K562 (cell line): ENCODE data around the gene EPHB1. TPM values are rescaled to one million over a fixed set of nuclear protein-coding genes. Genes with fewer than 3 reads are reported as not detected.

Experiments
- ATAC-seq: fragments of 200-7000 bp; cut with Tn5 transposase; 3 replicates; pipeline ENCODE4 v1.9.1; 2020; ENCODE audit warnings: moderate library complexity
- BruUV-seq: library from RNA; stranded (reverse); fragments of 400-500 nt; replicated peaks from 2 replicates; lab custom pipeline; 2021; lab: Mats Ljungman, UMichigan
- CTCF ChIA-PET: fragments of 300-600 bp; formaldehyde crosslinking; extraction: SDS; loops from one replicate; lab custom pipeline; 2021; ENCODE audit warnings: low intra/inter-chr PET ratio; lab: Yijun Ruan, JAX
- POLR2A ChIA-PET: fragments of 300-600, 350-650 bp; sonication (Branson Sonifier 250); formaldehyde crosslinking; extraction: SDS; loops from one replicate; lab custom pipeline; 2021; ENCODE audit warnings: antibody characterized with exemption, inconsistent platforms; lab: Yijun Ruan, JAX
- DNase-seq, 4 experiments: peaks; one replicate each; pipeline versions ENCODE4 v3.0.0 to v3.0.0-alpha.2; 2011 to 2018; ENCODE audit warnings: low spot score in 3 of 4, mixed read lengths in 3 of 4; ENCODE audit errors: extremely low read depth in 1 of 4
- FAIRE-seq: peaks from 2 replicates; lab custom pipeline; 2011; peaks lifted over from hg19 to GRCh38; lab: Jason Lieb, UNC
- H2AFZ ChIP-seq: 2 replicates; pipeline ENCODE4 v1.6.0; 2011; ENCODE audit warnings: low read depth, low read length, control low read depth, inconsistent platforms
- H3K27ac ChIP-seq: fragments of 200-600 bp; 3 replicates; pipeline ENCODE4 v1.8.0; 2011; ENCODE audit warnings: low read depth, mild to moderate bottlenecking, control low read depth, inconsistent platforms, low read length, moderate library complexity, mixed read lengths; ENCODE audit errors: extremely low read depth
- H3K27me3 ChIP-seq, 2 experiments: fragments of 300-600 bp in 1 of 2; 2 replicates in 1 of 2; 3 replicates in 1 of 2; pipeline versions ENCODE4 v1.6.0 to v1.8.0; 2011; ENCODE audit warnings: inconsistent platforms in 2 of 2, low read length in 2 of 2, mild to moderate bottlenecking in 1 of 2, mixed read lengths in 1 of 2, moderate library complexity in 1 of 2; ENCODE audit not compliant: control insufficient read depth in 2 of 2, insufficient read depth in 2 of 2
- H3K36me3 ChIP-seq: fragments of 300-600 bp; 3 replicates; pipeline ENCODE4 v1.8.0; 2011; ENCODE audit warnings: mild to moderate bottlenecking, low read length, inconsistent platforms; ENCODE audit not compliant: control insufficient read depth, insufficient read depth
- H3K4me1 ChIP-seq, 2 experiments: fragments of 200-600 bp in 1 of 2; replicated peaks in 1 of 2; 2 replicates in 1 of 2; 3 replicates in 1 of 2; pipeline versions ENCODE4 v1.5.1 to v1.8.0; 2011; ENCODE audit warnings: inconsistent platforms in 2 of 2, low read length in 2 of 2, mild to moderate bottlenecking in 1 of 2, mixed read lengths in 1 of 2, moderate library complexity in 1 of 2; ENCODE audit not compliant: control insufficient read depth in 2 of 2, insufficient read depth in 2 of 2
- H3K4me2 ChIP-seq: 2 replicates; pipeline ENCODE4 v1.6.1; 2011; ENCODE audit warnings: low read length, control low read depth, inconsistent platforms, mixed read lengths; ENCODE audit not compliant: insufficient read depth
- H3K4me3 ChIP-seq: fragments of 200-600 bp; sonication (generic), shearing (Covaris generic); 2 replicates; pipeline ENCODE4 v1.5.1; 2016; ENCODE audit warnings: control low read depth, inconsistent platforms
- H3K79me2 ChIP-seq: fragments of 200-600 bp; 3 replicates; pipeline ENCODE4 v1.8.0; 2011; ENCODE audit warnings: low read length, inconsistent platforms; ENCODE audit not compliant: control insufficient read depth, insufficient read depth
- H3K9ac ChIP-seq, 2 experiments: 2 replicates each; pipeline versions ENCODE4 v1.6.0 to v1.6.1; 2011; ENCODE audit warnings: low read depth in 2 of 2, low read length in 2 of 2, control low read depth in 1 of 2, inconsistent platforms in 1 of 2, mild to moderate bottlenecking in 1 of 2, mixed read lengths in 1 of 2; ENCODE audit not compliant: insufficient read depth in 1 of 2
- H3K9me1 ChIP-seq: one replicate; pipeline ENCODE4 v1.6.0; 2011; ENCODE audit warnings: inconsistent platforms, mild to moderate bottlenecking, low read length, moderate library complexity; ENCODE audit not compliant: control insufficient read depth, insufficient read depth
- H3K9me3 ChIP-seq: replicated peaks from 2 replicates; pipeline ENCODE4 v1.5.1; 2011; ENCODE audit warnings: low read depth, low read length, inconsistent platforms; ENCODE audit not compliant: control insufficient read depth, insufficient read depth
- H4K20me1 ChIP-seq: replicated peaks from 2 replicates; pipeline ENCODE4 v1.6.1; 2011; ENCODE audit warnings: low read length, inconsistent platforms, mixed read lengths; ENCODE audit not compliant: control insufficient read depth, insufficient read depth
- ELF2 ChIP-seq: fragments of 250-450 bp; sonication (Bioruptor Pico); IDR thresholded peaks from 2 replicates; pipeline ENCODE4 v1.5.0; 2021; ENCODE audit warnings: mild to moderate bottlenecking
- FOXP4 ChIP-seq: sonication (generic); formaldehyde crosslinking; IDR thresholded peaks from 2 replicates; pipeline ENCODE4 v1.8.0; 2022; ENCODE audit warnings: mild to moderate bottlenecking, missing genetic modification reagents, borderline replicate concordance
- MECOM ChIP-seq: fragments of 250-450 bp; sonication (Bioruptor Pico); IDR thresholded peaks from 2 replicates; pipeline ENCODE4 v1.8.0; 2022; ENCODE audit warnings: inconsistent platforms
- MED1 ChIP-seq: sonication (generic); formaldehyde crosslinking; IDR thresholded peaks from 2 replicates; pipeline ENCODE4 v1.8.1; 2023; ENCODE audit warnings: missing genetic modification reagents, borderline replicate concordance
- MITF ChIP-seq: IDR thresholded peaks from 2 replicates; pipeline ENCODE4 v1.6.1; 2014; ENCODE audit warnings: antibody characterized with exemption
- PCBP2 ChIP-seq: fragments of 200-400 bp; formaldehyde crosslinking; IDR thresholded peaks from 2 replicates; pipeline ENCODE4 v1.6.1; 2018; ENCODE audit warnings: low read length, low read depth, mild to moderate bottlenecking, moderate library complexity; ENCODE audit not compliant: poor library complexity, severe bottlenecking
- PHF21A ChIP-seq: fragments of 450-650 bp; IDR thresholded peaks from 2 replicates; pipeline ENCODE4 v1.6.1; 2017; ENCODE audit warnings: low read depth, borderline replicate concordance
- PKNOX1 ChIP-seq: fragments of 450-650 bp; IDR thresholded peaks from 2 replicates; pipeline ENCODE4 v1.6.1; 2016
- PTRF ChIP-seq: fragments of 450-650 bp; IDR thresholded peaks from 2 replicates; pipeline ENCODE4 v1.6.1; 2016; ENCODE audit warnings: mild to moderate bottlenecking, missing genetic modification characterization, missing compliant biosample characterization
- RB1 ChIP-seq: fragments of 450-650 bp; IDR thresholded peaks from 2 replicates; pipeline ENCODE4 v1.6.1; 2017; ENCODE audit warnings: low read depth, mild to moderate bottlenecking
- TARDBP ChIP-seq: fragments of 450-650 bp; IDR thresholded peaks from 2 replicates; pipeline ENCODE4 v1.6.1; 2016
- XRCC5 ChIP-seq: fragments of 200-400 bp; formaldehyde crosslinking; IDR thresholded peaks from 2 replicates; pipeline ENCODE4 v1.6.1; 2017; ENCODE audit warnings: low read depth, mild to moderate bottlenecking, low read length
- ZNF217 ChIP-seq: sonication (generic); formaldehyde crosslinking; IDR thresholded peaks from 2 replicates; pipeline ENCODE4 v1.8.0; 2022; ENCODE audit warnings: mild to moderate bottlenecking, missing genetic modification reagents
- ZNF398 ChIP-seq: fragments of 250-450 bp; sonication (Bioruptor Pico); IDR thresholded peaks from 2 replicates; pipeline ENCODE4 v1.8.0; 2021; ENCODE audit warnings: moderate library complexity, mild to moderate bottlenecking, inconsistent platforms
- ZNF76 ChIP-seq: fragments of 250-450 bp; sonication (Bioruptor Pico); IDR thresholded peaks from 2 replicates; pipeline ENCODE4 v1.4.0; 2020; ENCODE audit warnings: mild to moderate bottlenecking, moderate library complexity, borderline replicate concordance
- WGBS: fragments of 100-300 bp; shearing (Covaris generic); methylation state at CpG from one replicate; pipeline ENCODE4 v1.1.6; 2016; ENCODE audit warnings: low coverage, mixed read lengths; ENCODE audit not compliant: insufficient coverage; ENCODE audit errors: missing lambda C conversion rate; 5-methylcytosine and 5-hydroxymethylcytosine counted together
- in situ Hi-C: fragments of 300-500 bp; cut with MboI; formaldehyde crosslinking; loops from 4 replicates; pipeline ENCODE4 v1.15.0; 2018; ENCODE audit warnings: inconsistent platforms, mixed read lengths
- intact Hi-C: fragments of 100-400 bp; cut with micrococcal nuclease; formaldehyde crosslinking; loops from 2 replicates; pipeline ENCODE4 v1.14.2; 2022
- polyA plus RNA-seq, 8 experiments: library from polyadenylated mRNA; depleted of rRNA in 4 of 8; stranded (reverse) in 5 of 8; unstranded in 3 of 8; fragments of >200 nt; fragmentation: Nextera tagmentation in 2 of 8; fragmentation: Illumina TruSeq in 1 of 8; extraction: Ambion mirVana in 2 of 8; extraction: Trizol in 1 of 8; gene quantifications; 2 replicates each; pipeline versions ENCODE4 v1.2.1 to v1.2.3, GENCODE V29; 2011 to 2014; ENCODE audit warnings: inconsistent platforms in 1 of 8, missing spikeins in 1 of 8
- total RNA-seq, 7 experiments: library from RNA; depleted of rRNA in 6 of 7; stranded (reverse); fragments of >200 nt in 6 of 7; fragmentation: Illumina TruSeq in 2 of 7; extraction: Trizol in 2 of 7; gene quantifications; 2 replicates each; pipeline versions ENCODE4 v1.2.1 to v1.2.3, GENCODE V29; 2011 to 2021; ENCODE audit warnings: low replicate concordance in 1 of 7

Gene EPHB1
- total and polyA plus RNA-seq, 9 of the 15 experiments (the other 6 are each of a cell fraction or from before 2014, with no cell fraction given) = 0.29 TPM; not detected in 8

- 0% methylated on average over 3 of the region's 3 CpGs for WGBS
- no peaks in the 10 kb centered on the region for H3K4me1 ChIP-seq
- H3K4me3 ChIP-seq = no peak overlapping the region
- H3K36me3 ChIP-seq = no peaks in the 10 kb centered on the region
- CTCF ChIA-PET = no interaction called here
- in situ Hi-C loops = no loop called here
- DNase-seq (no peak), FAIRE-seq (no peak)
- H2AFZ ChIP-seq = no peak overlapping the region
- no peaks in the 10 kb centered on the region for H3K27me3 ChIP-seq
- H3K9me3 ChIP-seq = no peaks in the 10 kb centered on the region
- H3K79me2 ChIP-seq = no peaks in the 10 kb centered on the region
- no peaks in the 10 kb centered on the region; the same call in 1 of the 2 replicates for H4K20me1 ChIP-seq
- H3K27ac ChIP-seq = no peak overlapping the region
- TF ChIP-seq ZNF217 (CRISPR knock-in tag) = no peak
- TF ChIP-seq PTRF (tag) = no peak
- no peak for TF ChIP-seq MED1 (CRISPR knock-in tag)
- TF ChIP-seq MITF = no peak
- TF ChIP-seq ZNF398 (CRISPR knock-in tag) = no peak
- TF ChIP-seq ZNF76 (CRISPR knock-in tag) = no peak
- TF ChIP-seq PHF21A = no peak
- no peak for TF ChIP-seq PCBP2
- TF ChIP-seq FOXP4 = no peak
- no peak for TF ChIP-seq XRCC5
- TF ChIP-seq PKNOX1 = no peak
- no peak for TF ChIP-seq TARDBP
- TF ChIP-seq MECOM (CRISPR knock-in tag) = no peak
- TF ChIP-seq ELF2 (CRISPR knock-in tag) = no peak
- TF ChIP-seq RB1 = no peak
- TF ChIP-seq, all 486 proteins: peak for 0
- no peak overlapping the region for H3K9ac ChIP-seq
- POLR2A ChIA-PET = no interaction called here
- no TSS peak for BruUV-seq
- H3K9me1 ChIP-seq = no peaks in the 10 kb centered on the region
- H3K4me2 ChIP-seq = no peak overlapping the region
- ATAC-seq = no peak
- intact Hi-C loops = no loop called here
Measured at GRCh38 chr3:135140591-135140990, 345.5 kb downstream of the EPHB1 start.
